NCI-H128 (cell line): ENCODE data around the gene UNC93B1.

Source experiments
- DNase-seq: peaks from one replicate; lab custom pipeline; 2025; ENCODE audit not compliant: unreplicated experiment; lab: John Stamatoyannopoulos, UW

The UNC93B1 gene, protein sequence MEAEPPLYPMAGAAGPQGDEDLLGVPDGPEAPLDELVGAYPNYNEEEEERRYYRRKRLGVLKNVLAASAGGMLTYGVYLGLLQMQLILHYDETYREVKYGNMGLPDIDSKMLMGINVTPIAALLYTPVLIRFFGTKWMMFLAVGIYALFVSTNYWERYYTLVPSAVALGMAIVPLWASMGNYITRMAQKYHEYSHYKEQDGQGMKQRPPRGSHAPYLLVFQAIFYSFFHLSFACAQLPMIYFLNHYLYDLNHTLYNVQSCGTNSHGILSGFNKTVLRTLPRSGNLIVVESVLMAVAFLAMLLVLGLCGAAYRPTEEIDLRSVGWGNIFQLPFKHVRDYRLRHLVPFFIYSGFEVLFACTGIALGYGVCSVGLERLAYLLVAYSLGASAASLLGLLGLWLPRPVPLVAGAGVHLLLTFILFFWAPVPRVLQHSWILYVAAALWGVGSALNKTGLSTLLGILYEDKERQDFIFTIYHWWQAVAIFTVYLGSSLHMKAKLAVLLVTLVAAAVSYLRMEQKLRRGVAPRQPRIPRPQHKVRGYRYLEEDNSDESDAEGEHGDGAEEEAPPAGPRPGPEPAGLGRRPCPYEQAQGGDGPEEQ

DNA sequence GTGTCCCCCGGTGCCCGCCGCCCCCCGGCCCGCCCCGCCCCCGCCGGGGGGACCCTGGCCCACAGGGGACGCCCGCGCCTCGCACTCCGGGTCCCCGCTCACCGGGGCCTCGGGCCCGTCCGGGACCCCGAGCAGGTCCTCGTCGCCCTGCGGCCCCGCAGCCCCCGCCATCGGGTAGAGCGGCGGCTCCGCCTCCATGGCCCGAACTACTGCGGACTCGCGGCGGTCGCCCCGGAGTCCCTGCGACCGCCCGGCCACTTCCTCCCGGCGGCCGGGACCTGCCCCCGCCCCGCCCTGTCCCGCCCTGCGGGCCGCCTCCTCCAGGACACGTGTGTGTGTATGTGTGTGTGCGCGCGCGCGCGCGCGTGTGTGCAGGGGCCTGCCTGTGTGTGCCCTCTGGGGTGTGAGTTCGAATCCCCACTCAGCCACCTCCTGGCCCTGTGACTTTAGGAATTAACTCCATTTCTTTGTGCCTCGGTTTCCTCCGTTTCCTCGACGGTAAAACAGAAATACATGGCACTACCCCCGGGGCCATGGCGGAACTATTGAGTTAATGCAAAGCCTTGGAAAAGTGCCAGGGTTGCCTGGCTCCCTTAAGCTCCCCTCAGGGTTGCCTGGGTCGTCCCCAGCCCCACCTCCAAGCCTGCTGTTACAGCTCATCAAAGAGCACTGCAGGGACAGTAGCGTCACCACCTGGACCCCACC is at the start of gene UNC93B1:
UNC93B1 (minus strand) TSS at position 252 of the 705 bp plus-strand sequence; CDS start at position 198, 54 bp downstream.
- DNase-seq, result no peak

DNA sequence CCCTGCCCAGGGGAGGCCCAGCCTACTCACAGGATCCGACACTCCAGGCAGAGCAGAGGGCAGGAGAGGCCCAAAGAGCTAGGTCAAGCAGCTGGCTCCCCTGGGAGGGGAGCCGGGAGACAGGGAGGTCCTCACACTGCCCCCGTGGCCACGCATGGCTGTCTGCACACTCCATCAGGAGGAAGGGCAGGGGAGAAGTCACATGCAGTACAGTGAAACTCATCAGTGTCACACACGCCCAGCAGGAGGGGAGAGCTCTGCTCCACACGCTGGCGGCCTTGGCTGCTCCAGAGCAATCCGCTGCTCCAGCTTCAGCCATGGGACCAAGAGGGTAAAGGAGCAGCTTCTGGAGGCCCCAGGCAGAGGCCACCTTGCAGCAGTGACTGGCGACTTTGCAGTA is 49.2 kb upstream of the UNC93B1 start:
- no peak for DNase-seq

DNA sequence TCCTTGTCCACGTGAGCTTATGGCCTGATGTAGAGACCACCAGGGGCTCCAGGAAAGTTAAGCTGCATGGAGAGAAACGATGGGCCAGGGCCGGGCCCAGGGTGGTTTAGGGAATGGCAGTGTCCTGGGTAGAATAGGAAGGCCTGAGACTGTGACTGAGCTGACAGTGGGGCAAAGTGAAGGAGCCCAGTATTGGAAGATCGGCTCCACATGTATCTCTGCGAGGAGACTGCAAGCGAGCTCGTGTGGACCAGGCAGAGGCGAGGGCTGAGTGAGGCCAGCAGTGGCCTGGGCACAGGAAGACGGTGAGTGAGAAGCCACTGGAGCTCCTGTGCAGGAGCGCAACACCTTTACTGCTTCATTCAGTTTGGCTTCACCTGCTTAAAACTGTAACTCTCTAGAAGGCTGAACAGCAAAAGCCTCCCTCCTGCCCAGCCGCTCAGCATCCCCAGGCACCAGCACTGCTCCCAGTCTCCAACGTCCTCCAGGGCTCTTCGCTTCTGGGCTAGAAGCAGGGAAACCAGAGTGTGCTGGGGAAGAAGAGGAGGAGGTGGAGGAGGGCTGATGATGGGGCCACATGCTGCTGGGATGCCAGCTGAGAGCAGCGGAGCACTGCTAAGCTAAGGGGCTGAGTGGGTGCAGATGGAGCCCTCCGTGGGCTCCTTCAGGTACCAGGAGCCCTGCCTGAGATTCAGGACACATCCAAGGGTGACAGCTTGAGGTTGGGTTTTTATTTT is 48.4 kb upstream of the UNC93B1 start:
- DNase-seq, result no peak

DNA sequence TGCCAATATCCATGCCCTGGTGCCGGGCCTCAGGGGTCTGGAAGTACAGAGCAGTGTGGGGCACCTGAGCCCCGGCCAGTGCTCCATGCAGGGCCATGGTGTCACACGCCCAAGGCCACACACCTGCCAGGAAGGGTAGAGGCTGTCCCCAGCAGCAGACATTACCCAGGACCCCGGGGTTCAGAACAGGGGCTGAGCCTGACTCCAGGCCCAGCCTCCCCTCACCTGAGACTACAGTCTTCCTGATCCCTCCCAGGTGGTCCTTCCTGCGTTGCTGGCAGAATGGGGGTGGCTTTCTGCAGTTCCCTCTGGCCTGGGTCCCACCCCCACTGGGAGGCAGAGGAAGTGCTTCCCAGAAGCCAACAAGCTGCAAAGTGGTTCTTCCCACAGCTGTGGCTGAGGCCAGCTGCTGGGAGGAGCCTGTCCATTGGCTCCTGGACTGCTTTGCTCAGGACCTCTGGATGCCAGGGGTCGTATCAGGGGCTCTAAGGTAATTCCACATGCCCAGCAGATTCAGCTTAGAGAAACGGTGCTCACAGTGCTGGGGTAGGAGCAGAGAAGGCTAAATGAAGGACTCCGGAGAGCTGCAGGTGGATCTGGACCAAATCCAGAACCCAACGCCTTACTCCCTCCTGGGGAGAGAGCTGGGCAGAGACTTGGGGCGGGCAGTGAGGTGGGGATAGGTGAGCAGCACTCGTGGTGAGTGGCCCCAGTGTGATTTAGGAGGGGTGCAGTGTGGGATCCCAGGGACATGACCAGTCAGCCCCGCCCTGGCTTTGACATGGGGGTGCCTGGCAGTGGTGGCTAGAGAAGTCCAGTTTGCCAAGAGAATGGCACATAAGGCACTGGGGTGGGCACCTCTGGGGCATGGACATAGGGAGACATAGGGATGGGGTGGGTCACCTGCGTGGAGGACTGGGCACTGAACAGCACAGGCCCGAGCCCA is 47.6 kb upstream of the UNC93B1 start:
- no peak for DNase-seq

DNA sequence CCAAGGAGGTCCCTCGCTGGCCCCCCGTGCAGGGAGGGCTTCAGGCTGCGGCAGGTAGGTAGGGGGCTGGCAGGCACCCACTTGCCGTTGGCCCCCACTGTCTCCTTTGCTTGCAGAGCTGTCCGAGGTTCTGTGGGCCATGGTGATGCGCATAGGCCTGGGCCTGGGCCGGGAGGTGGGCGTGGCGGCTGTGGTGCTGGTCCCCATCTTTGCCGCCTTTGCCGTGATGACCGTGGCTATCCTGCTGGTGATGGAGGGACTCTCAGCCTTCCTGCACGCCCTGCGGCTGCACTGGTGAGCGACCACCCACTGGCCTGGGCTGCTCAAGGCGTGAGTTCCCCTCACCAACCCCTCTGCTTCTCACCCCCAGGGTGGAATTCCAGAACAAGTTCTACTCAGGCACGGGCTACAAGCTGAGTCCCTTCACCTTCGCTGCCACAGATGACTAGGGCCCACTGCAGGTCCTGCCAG is 46.5 kb upstream of the UNC93B1 start:
- no peak for DNase-seq

DNA sequence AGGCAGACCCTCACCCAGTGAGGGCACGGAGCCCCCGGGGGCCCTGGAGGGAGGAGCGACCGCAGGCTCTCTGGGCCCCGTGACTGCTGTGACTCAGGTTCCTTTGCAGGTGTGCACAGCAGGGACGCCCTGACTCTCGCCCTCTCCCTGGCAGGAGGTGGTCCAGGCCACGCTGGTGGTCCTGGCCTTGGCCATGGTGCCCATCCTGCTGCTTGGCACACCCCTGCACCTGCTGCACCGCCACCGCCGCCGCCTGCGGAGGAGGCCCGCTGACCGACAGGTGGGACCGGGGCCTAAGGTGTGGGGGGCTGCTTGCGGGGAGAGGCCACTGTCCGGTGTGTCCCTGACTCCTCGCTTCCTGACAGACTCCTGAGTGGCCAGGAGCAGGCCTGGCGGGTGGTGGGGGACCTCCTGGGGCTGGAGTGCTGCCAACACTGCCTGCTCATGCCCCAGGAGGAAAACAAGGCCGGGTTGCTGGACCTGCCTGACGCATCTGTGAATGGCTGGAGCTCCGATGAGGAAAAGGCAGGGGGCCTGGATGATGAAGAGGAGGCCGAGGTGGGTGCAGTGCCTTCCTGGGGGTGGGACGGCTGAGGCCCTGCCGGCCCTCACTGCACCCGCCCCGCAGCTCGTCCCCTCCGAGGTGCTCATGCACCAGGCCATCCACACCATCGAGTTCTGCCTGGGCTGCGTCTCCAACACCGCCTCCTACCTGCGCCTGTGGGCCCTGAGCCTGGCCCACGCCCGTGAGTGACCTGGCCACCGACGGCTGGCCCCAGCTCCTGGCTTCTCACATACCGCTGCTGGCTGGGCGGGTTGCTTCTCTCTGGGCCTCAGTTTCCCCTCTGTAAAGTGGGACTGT is 45.8 kb upstream of the UNC93B1 start:
- no peak for DNase-seq

DNA sequence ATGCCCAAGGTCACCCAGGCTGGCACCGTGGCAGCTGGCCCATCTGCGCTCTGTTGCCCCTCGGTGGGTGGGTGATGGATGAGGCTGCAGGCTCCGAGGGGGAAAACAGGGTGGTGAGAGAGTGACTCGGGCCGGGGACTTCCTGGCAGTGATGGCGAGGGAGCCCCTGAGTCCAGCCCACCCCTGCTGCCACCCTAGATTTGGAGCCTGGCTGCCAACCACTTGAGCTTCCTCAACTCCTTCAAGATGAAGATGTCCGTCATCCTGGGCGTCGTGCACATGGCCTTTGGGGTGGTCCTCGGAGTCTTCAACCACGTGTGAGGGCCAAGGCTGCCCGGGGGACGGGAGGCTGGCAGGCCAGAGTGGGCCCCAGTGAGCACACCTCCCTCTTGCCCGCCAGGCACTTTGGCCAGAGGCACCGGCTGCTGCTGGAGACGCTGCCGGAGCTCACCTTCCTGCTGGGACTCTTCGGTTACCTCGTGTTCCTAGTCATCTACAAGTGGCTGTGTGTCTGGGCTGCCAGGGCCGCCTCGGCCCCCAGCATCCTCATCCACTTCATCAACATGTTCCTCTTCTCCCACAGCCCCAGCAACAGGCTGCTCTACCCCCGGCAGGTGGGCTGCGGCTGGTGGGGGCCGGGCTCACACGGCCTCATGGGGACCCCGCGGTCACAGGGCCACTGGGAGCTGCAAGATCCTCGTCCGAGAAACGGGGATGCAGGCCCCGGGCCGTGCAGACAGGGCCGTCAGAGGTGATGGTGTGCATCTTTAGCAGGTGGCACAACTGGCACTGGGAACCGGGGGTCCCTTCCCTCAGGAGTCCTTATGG is 45.0 kb upstream of the UNC93B1 start:
- DNase-seq, result no peak

DNA sequence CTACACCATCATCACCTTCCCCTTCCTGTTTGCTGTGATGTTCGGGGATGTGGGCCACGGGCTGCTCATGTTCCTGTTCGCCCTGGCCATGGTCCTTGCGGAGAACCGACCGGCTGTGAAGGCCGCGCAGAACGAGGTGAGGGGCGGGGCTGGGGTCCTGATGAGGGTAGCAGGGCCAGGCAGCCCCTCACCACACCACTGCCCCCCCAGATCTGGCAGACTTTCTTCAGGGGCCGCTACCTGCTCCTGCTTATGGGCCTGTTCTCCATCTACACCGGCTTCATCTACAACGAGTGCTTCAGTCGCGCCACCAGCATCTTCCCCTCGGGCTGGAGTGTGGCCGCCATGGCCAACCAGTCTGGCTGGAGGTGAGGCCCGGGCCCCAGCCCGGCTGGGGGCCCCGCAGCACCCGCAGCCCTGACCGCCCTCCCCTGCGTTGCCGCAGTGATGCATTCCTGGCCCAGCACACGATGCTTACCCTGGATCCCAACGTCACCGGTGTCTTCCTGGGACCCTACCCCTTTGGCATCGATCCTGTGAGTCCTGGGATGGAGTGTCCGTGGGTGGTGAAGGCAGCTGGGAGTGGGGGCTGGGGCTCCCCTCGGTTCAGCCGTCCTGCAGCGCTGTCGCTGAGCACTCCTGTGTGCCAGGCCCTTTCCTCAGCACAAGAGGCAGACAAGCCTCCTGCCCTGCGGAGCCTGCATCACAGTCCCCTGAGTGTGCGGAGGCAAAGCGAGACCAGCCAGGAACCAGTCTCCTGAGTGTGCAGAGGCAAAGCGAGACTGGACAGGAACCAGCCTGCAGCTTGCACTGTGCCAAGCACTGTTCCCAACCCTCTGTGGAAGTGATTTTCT is 43.8 kb upstream of the UNC93B1 start:
- DNase-seq, result no peak

DNA sequence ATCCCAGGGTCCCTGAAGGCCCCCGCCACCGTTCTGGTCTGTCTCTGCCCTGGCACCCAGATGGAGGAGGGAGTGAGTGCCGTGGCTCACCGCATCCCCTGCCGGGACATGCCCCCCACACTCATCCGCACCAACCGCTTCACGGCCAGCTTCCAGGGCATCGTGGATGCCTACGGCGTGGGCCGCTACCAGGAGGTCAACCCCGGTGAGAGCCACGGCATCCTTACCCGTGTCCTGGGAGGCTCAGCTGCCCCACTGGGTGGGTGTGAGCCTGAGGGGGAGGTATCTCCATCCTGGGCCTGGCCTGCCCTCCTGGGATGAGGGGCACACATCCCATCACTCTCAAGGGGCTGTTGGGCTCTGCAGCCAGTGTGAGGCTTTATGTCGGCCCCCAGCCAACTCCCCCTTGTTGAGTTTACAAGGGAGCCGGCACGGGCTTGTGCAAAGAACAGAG is 41.0 kb upstream of the UNC93B1 start:
- DNase-seq, result no peak

DNA sequence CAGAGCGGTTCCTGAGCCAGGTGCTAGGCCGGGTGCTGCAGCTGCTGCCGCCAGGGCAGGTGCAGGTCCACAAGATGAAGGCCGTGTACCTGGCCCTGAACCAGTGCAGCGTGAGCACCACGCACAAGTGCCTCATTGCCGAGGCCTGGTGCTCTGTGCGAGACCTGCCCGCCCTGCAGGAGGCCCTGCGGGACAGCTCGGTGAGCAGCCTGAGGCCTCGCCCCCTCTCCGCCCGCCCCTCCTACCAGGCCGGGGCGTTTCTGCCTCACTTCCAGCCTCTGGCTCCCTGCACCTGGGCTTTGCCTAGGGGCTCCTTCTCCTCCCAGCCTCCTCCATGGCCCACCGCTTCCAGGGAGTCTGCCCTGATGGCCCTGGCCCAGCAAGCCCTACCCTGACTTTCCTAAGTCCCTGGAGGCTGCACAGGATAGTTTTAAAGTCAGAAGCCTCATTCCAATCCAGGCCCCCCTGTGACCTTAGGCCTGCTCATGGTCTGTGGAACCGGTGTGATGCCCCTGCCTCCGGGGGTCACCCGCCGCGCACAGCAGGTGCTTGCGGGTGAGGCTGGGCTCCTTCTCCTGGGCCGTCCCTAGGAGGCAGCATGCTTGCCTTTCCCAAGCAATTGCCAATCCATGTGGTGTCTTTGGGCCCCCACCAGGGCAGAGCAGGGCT is 40.4 kb upstream of the UNC93B1 start:
- no peak for DNase-seq

DNA sequence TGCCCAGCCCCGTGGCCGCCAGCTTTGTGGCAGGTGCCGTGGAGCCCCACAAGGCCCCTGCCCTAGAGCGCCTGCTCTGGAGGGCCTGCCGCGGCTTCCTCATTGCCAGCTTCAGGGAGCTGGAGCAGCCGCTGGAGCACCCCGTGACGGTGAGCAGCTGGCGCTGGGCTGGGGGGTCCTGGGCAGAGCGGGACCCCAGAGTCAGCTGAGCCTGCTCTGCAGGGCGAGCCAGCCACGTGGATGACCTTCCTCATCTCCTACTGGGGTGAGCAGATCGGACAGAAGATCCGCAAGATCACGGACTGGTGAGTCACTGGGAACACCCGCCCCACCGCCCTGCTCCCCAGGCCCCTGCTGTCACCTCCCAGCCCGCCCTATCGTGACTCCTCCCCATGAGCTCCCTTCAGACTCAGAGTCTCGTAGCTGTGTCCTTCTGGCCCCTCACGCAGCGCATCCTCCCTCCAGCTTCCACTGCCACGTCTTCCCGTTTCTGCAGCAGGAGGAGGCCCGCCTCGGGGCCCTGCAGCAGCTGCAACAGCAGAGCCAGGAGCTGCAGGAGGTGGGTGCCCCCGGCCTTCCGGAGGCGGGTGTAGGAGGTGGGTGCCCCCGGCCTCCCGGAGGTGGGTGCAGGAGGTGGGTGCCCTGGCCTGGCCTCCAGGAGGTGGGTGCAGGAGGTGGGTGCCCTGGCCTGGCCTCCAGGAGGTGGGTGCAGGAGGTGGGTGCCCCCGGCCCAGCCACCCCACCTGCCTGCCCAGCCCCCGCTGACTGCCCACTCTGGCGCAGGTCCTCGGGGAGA is 39.6 kb upstream of the UNC93B1 start:
- DNase-seq, result no peak

DNA sequence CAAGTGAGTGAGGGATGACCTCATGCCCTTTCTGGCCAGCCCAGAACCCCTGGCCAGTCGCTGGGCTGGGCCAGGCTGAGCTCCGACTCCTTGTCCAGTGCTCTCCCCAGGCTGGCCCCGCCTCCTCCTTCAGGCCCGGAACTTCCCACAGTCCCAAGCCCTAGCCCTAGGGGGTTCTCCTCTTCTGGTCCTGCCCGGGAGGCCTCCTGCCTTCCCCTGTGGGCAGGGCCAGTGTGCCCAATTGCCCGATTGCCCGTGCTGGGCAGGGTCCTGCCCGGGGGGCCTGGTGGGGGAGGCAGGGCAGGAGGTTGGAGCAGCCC is 39.1 kb upstream of the UNC93B1 start:
- no peak for DNase-seq

DNA sequence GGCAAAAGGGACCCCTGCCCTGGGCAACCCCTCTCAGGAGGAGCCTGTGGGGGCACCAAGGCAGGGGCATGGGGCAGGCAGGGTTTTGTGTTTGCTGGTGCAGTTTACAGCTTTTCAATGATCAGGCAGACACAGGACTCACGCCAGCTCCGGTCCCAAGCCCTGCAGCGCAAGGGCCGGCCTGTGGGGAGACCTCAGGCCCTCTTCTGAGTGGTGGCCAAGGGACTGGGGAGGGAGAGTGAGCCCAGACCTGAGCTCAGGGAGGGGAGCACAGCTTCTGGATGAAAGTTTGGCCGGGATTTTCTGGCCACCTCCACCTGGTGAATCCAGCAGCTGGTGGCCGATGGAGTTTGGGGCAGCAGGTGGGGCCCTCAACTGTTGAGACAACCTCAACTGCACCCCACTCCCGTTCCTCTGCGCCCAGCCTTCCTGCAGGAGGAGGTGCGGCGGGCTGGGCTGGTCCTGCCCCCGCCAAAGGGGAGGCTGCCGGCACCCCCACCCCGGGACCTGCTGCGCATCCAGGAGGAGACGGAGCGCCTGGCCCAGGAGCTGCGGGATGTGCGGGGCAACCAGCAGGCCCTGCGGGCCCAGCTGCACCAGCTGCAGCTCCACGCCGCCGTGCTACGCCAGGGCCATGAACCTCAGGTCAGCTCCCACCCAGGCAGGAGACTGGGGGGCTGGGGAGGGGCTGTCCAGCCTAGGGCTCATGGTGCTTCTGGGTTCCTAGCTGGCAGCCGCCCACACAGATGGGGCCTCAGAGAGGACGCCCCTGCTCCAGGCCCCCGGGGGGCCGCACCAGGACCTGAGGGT is 38.5 kb upstream of the UNC93B1 start:
- DNase-seq, result no peak

DNA sequence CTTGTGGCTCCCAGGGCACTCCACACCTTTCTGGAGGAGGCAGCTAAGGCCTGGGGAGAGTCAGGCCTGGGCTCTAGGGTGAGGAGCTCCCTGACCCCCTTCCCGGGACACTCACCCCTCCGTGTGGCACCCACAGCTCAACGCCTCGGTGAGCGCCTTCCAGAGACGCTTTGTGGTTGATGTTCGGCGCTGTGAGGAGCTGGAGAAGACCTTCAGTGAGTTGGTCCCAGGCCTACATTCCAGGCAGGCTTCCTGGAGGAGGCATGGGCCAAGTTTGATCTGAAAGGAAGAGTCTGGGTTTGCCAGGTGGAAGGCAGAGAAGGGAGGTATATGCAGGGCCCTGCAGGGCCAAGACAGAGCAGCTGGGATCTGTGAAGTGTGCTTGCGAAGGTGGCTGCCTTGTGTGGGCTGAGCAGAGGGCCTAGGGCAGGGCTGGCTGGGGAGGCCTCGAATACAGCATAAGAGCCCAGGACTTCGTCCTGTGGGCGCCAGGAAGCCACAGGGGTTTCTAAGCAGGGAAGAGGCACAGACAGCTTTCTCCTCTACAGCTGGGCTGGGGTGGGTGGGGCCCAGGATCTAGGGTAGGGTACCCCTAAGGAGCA is 37.8 kb upstream of the UNC93B1 start:
- no peak for DNase-seq
